OCI-M2 (cell line): ENCODE measurements around the gene TMPRSS5.
"Not testable (repeated sequence)": the region's sequence is repeated elsewhere in the genome, so short reads cannot be mapped to it uniquely, and the experiment has no call there.

Source experiments
- DNase-seq: peaks from one replicate; lab custom pipeline; 2025; ENCODE audit not compliant: unreplicated experiment; lab: John Stamatoyannopoulos, UW

The TMPRSS5 gene

GRCh38 chr11:113697756-113698407 is 8.2 kb downstream of the TMPRSS5 start:
- DNase-seq = no peak

GRCh38 chr11:113697111-113697510 is 9.0 kb downstream of the TMPRSS5 start:
- DNase-seq = no peak

GRCh38 chr11:113695207-113695606 is 10.9 kb downstream of the TMPRSS5 start:
- no peak for DNase-seq

- DNase-seq = no peak
These were observed 11.7 kb downstream of the TMPRSS5 start for GRCh38 chr11:113694390-113694789.

DNA sequence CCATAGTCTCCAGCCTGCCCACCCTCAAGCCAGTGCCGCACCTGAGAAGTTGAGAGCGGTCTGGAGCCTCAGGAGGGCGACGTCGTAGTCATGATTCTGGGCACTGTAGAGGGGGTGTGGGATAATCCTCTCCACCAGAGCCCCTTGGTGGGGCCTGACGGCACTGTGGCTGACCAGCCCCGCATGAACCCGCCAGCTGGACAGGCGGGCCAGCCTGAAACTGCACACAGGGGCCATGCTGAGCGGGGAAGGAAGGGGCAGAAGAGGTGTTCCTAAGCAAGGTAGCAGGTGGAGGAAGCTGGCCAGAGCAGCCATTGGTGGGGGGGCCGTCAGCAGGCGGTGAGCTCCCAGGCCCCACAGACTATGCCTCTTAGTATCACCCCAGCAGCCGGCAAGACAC is 13.1 kb downstream of the TMPRSS5 start:
- DNase-seq = no peak

- DNase-seq = no peak
These were observed 15.2 kb downstream of the TMPRSS5 start for GRCh38 chr11:113690619-113691569.

- DNase-seq = no peak
These were observed 16.1 kb downstream of the TMPRSS5 start for GRCh38 chr11:113689768-113690618.

DNA sequence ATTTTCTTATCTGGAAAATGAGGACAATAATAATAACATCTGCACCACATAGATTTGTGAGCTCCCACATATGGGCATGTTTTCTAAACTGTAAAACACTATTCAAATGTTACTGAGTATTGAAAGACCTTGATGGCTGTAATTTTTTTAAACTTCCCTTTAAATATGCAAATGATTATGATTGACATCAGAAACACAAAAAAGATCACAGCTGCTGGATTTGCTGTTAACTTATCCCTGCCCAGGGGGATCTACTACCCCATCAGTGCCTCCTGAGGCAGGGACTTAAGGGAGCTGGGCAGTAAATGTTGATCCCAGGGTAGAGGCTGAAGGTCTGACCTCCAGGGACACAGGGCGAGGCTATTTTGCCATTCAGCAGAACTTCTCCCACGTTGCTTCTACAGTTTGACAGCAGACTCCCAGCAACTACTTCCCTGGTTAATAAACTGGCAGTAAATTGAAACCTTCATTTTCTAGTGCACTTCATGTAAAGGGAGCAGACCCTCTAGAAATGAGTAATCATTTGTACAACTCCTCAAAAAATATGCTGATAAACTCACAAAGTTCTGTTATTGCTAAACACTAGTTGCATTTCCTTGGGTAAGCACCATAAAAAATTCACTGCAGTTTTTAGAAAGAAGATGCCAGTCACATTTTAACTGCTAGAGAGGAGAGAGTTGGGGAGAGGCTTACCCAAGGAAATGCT is 20.3 kb downstream of the TMPRSS5 start:
- no peak for DNase-seq

DNA sequence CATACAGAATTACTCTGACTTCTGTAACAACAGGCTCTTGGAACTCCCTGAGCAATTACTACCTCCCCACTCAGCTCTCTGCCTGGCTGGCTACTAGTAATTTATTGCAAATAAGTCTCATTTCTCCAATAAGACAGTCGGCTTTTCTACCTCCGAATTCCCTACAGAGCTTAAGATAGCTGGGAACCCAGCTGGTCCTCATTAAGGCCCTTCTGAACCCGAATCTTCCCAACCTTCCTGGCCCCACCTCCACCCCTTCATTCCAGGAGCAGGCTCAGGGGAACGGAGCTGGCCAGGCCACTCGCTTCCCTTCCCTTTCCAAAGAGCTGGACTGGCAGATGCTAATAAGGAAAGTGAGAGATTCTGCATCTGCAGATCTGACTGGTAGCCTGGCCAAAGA is 21.6 kb downstream of the TMPRSS5 start:
- no peak for DNase-seq

- no peak for DNase-seq
These were observed 22.5 kb downstream of the TMPRSS5 start for GRCh38 chr11:113683481-113684046.

- no peak for DNase-seq
These were observed 24.2 kb downstream of the TMPRSS5 start for GRCh38 chr11:113681711-113682413.

DNA sequence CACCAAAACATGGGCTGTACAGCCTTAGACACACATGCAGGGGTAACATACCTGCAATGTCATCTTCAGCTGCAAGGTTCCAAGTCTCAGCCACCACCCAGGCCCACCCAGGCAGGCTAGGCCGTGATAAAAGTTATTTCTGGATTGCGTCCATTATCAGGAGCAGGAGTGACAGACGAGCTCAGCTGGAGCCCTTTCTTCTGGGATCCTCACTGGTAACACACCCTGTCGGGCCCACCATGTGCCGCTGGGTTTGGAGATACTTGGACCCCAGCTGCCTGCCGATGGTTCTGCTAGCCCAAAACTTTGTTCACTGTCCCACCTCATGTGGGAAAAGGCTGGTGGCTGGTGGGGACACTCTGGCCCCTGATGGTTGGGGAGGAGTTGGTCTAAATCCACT is 24.8 kb downstream of the TMPRSS5 start:
- DNase-seq = no peak

- DNase-seq = no peak
These were observed 28.4 kb downstream of the TMPRSS5 start for GRCh38 chr11:113677685-113678084.

DNA sequence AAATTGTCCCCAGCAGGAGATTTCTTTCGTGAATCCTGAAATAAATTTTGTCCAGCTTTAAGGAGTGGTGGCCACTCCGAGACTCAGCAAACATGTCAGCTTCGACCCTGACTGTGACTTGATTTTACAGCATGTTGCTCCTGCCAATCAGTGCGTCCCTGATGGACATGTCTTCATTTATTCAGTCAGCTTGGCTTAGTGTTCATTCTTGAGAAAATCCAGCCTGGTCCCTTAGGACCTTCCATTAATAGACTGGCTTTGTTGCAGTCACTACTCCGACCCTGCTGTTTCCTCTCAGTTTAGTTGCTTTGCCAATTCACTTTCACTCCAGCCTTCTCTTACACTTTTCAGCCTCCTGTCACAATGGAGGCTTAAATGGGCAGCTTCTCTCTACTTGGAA is 30.5 kb downstream of the TMPRSS5 start:
- DNase-seq = no peak

DNA sequence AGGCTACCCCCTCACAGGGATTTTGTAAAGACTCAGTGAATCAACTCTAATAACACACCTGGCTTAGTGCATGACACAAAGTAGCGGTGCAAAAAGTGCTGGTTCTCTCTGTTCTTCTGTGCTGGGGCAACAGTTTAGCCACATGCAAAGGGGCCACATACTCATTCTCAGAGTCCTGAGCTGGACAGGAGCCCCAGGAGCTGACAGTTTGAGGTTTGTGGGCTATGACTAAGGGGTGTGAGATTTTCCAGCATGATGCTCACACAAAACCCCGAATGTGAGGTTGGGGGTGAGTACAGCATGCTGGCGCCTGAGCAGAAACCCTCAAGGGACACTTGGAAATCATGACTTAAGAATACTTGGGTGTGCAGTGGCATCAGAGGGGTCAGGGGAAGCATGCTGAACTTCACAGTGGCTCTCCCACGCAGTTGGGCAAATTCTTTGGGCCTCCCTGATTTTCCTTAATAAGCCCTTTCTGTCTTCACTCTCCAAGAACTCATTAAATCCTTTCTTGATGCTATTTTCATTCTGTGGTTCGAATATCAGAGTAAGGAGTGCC is 31.0 kb downstream of the TMPRSS5 start:
- DNase-seq = no peak

- DNase-seq = no peak
These were observed 31.8 kb downstream of the TMPRSS5 start for GRCh38 chr11:113674397-113674685.

DNA sequence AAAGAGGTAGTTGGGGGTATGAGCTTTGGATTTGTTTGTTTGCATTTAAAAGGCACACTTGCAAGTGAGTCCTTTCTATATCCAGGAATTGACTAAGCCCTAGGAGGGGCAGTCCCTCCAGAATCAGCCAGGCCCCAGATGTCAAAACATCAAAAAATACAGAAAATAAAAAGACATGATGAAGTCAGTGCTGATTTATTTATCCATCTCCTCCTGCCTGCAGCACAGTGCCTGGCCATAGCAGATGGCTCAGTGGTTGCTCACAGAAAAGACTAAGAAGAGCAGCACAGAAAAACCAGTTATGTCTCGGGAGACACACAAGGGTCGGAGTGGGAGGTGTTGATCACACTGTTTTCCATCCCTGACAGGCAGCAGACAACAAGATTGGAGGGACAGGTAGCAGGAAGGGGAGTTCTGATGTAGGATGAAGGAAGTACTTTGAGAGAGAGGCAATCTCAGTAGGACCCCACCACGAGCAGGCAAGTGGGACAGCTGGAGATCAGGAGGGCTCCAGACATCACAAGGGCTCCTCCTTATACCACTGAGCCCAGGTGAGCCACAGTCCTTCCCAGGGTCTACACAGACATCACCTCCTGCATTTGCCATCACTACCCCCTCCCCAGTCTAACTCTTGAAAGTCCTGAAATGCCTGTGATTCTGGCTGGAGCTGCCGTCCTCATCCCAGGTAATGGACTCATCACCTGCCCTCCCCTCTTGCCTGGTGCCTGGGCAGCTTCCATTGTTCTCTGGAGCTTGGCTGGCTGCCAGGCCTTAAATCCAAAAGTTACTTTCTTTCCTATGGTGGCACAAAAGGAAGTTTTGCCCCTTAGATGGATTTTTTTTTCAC is 32.3 kb downstream of the TMPRSS5 start:
- no peak for DNase-seq

GRCh38 chr11:113671914-113672313 is 34.2 kb downstream of the TMPRSS5 start:
- not testable (repeated sequence) for DNase-seq

DNA sequence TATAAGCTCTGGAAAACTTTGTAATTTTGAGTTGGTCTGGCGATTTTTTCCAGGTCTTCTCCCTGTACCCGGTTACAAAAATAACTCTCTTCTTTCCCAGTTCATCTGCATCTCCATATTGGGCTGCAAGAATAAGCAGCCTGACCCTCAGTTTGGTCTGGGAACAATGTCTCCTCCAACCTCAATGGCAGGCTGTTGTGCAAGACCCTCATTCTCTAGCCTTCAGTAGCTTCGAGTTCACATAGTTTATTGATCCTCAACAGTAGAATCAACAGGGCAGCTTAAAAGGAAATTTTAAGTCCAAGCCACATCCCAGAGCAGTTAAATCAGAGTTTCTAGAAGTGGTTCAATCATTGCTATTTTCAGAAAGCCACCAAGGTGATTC is 35.3 kb downstream of the TMPRSS5 start:
- DNase-seq = no peak
